GM23338 (cell line): ENCODE measurements around the gene MAFF. TPM values are rescaled to one million over a fixed set of nuclear protein-coding genes. Genes with fewer than 3 reads are reported as not detected.

ENCODE experiments used
- ATAC-seq: fragments of 200-7000 bp; cut with Tn5 transposase; 3 replicates; pipeline ENCODE4 v1.9.1; 2020
- DNase-seq: peaks from one replicate; pipeline ENCODE4 v3.0.0-alpha.2; 2015; ENCODE audit warnings: low spot score
- H2AFZ ChIP-seq: fragments of 200-600 bp; sonication (generic); 2 replicates; pipeline ENCODE4 v1.8.0; 2016; ENCODE audit warnings: antibody characterized with exemption, mild to moderate bottlenecking, moderate library complexity
- H3F3A ChIP-seq: fragments of 200-600 bp; sonication (generic); replicated peaks from 2 replicates; pipeline ENCODE4 v1.8.0; 2017; ENCODE audit warnings: antibody characterized with exemption, mixed run types, low read depth
- H3K27ac ChIP-seq: fragments of 200-600 bp; sonication (generic); 2 replicates; pipeline ENCODE4 v1.6.1; 2016; ENCODE audit warnings: low read depth
- H3K27me3 ChIP-seq: fragments of 200-600 bp; sonication (generic); 2 replicates; pipeline ENCODE4 v1.8.0; 2016; ENCODE audit warnings: mild to moderate bottlenecking, mixed run types, moderate library complexity; ENCODE audit not compliant: insufficient read depth
- H3K36me3 ChIP-seq: fragments of 200-600 bp; sonication (generic); 2 replicates; pipeline ENCODE4 v1.8.0; 2016; ENCODE audit warnings: mild to moderate bottlenecking; ENCODE audit not compliant: insufficient read depth
- H3K4me1 ChIP-seq: fragments of 200-600 bp; sonication (generic); 2 replicates; pipeline ENCODE4 v1.8.0; 2016; ENCODE audit warnings: mild to moderate bottlenecking, moderate library complexity; ENCODE audit not compliant: insufficient read depth
- H3K4me2 ChIP-seq: fragments of 200-600 bp; sonication (generic); 2 replicates; pipeline ENCODE4 v1.7.1; 2017; ENCODE audit warnings: mixed run types
- H3K4me3 ChIP-seq: fragments of 200-600 bp; sonication (generic); 2 replicates; pipeline ENCODE4 v1.6.1; 2016; ENCODE audit warnings: mixed run types
- H3K79me2 ChIP-seq: fragments of 200-600 bp; sonication (generic); replicated peaks from 2 replicates; pipeline ENCODE4 v1.8.0; 2017; ENCODE audit warnings: mild to moderate bottlenecking; ENCODE audit not compliant: insufficient read depth
- H3K9me2 ChIP-seq: fragments of 200-600 bp; sonication (generic); 2 replicates; pipeline ENCODE4 v1.8.0; 2017; ENCODE audit not compliant: insufficient read depth
- H4K20me1 ChIP-seq: fragments of 200-600 bp; sonication (generic); replicated peaks from 2 replicates; pipeline ENCODE4 v1.8.0; 2017; ENCODE audit warnings: mild to moderate bottlenecking; ENCODE audit not compliant: insufficient read depth
- H3K27ac Mint-ChIP-seq: 2 replicates; pipeline ENCODE4 v1.8.0; 2020; ENCODE audit warnings: inconsistent platforms, mild to moderate bottlenecking, moderate library complexity, mixed read lengths
- H3K27me3 Mint-ChIP-seq: 3 replicates; pipeline ENCODE4 v1.8.0; 2022; ENCODE audit warnings: low read depth, mild to moderate bottlenecking, moderate library complexity, mixed read lengths, inconsistent platforms; ENCODE audit not compliant: insufficient read depth, poor library complexity
- H3K36me3 Mint-ChIP-seq: 3 replicates; pipeline ENCODE4 v1.8.0; 2021; ENCODE audit warnings: low read depth, mild to moderate bottlenecking, inconsistent platforms, moderate library complexity, mixed read lengths
- H3K4me1 Mint-ChIP-seq: 3 replicates; pipeline ENCODE4 v1.8.0; 2020; ENCODE audit warnings: mild to moderate bottlenecking, inconsistent platforms, mixed read lengths
- H3K4me3 Mint-ChIP-seq: 3 replicates; pipeline ENCODE4 v1.8.0; 2021; ENCODE audit warnings: moderate library complexity, mild to moderate bottlenecking, inconsistent platforms, mixed read lengths
- H3K9me3 Mint-ChIP-seq: 3 replicates; pipeline ENCODE4 v1.8.0; 2020; ENCODE audit warnings: moderate library complexity, mild to moderate bottlenecking, inconsistent platforms, mixed read lengths
- CREB1 ChIP-seq: fragments of 250-450 bp; sonication (Bioruptor Pico); IDR thresholded peaks from 2 replicates; pipeline ENCODE4 v1.5.0; 2020; ENCODE audit warnings: low read depth, mild to moderate bottlenecking, moderate library complexity
- ETS1 ChIP-seq: IDR thresholded peaks from 2 replicates; pipeline ENCODE4 v1.6.1; 2016; ENCODE audit warnings: antibody characterized with exemption
- EZH2phosphoT487 ChIP-seq: fragments of 200-600 bp; sonication (generic); IDR thresholded peaks from one replicate; pipeline ENCODE4 v1.8.1; 2018; ENCODE audit warnings: antibody characterized with exemption; ENCODE audit not compliant: unreplicated experiment
- JUNB ChIP-seq: IDR thresholded peaks from one replicate; pipeline ENCODE4 v1.6.1; 2016; ENCODE audit warnings: antibody characterized with exemption; ENCODE audit not compliant: unreplicated experiment
- NANOG ChIP-seq: IDR thresholded peaks from 2 replicates; pipeline ENCODE4 v1.6.1; 2016; ENCODE audit warnings: antibody characterized with exemption, borderline replicate concordance
- STAT1 ChIP-seq: IDR thresholded peaks from one replicate; pipeline ENCODE4 v1.6.1; 2016; ENCODE audit warnings: antibody characterized with exemption; ENCODE audit not compliant: unreplicated experiment
- polyA plus RNA-seq: library from polyadenylated mRNA; unstranded; fragments of >200 nt; fragmentation: Nextera tagmentation; extraction: Ambion mirVana; gene quantifications from 2 replicates; pipeline ENCODE4 v1.2.1, GENCODE V29; 2016
- total RNA-seq: library from RNA; depleted of rRNA; stranded (reverse); fragments of >200 nt; shearing (Covaris generic); gene quantifications from 2 replicates; pipeline ENCODE4 v1.2.3, GENCODE V29; 2014

The MAFF gene
- total and polyA plus RNA-seq, 2 experiments from 2014 or later = 2.2 to 8.9 TPM

GRCh38 chr22:38218661-38219622 lies 17.1 kb downstream of the MAFF start:
- Mint-ChIP-seq H3K36me3 (peaks cover 5% of the 10 kb centered on the region), H3K4me1 (peaks cover 37% of the 10 kb centered on the region), H3K27ac (peak overlapping the region; percentile 90), H3K27me3 (peaks cover 28% of the 10 kb centered on the region), H3K9me3 (peaks cover 3% of the 10 kb centered on the region; the same call in 1 of the 3 replicates), H3K4me3 (no peak overlapping the region; the same call in 2 of the 3 replicates)
- TF ChIP-seq JUNB (no peak), CREB1 (CRISPR knock-in tag) (peak; percentile 32; the same call in 1 of the 2 replicates), NANOG (no peak)
- no peak overlapping the region for H3K4me3 ChIP-seq
- peaks cover 5% of the 10 kb centered on the region for H3K27me3 ChIP-seq
- H3K36me3 ChIP-seq = no peaks in the 10 kb centered on the region
- no peak overlapping the region for H2AFZ ChIP-seq
- H3K4me2 ChIP-seq = peak overlapping the region; percentile 17
- peaks cover 25% of the 10 kb centered on the region for H3K4me1 ChIP-seq
- no peaks in the 10 kb centered on the region for H4K20me1 ChIP-seq
- ATAC-seq = peak; percentile 61
- H3K79me2 ChIP-seq = no peaks in the 10 kb centered on the region
- 0 out of 2 replicates have a peak, but pooled peaks cover 19% of the 10 kb centered on the region for H3F3A ChIP-seq
- H3K27ac ChIP-seq = peak overlapping the region; percentile 97
- H3K9me2 ChIP-seq = no peaks in the 10 kb centered on the region
- DNase-seq = peak; percentile 91

- H3K27ac Mint-ChIP-seq = peak overlapping the region; percentile 71
- peaks cover 35% of the 10 kb centered on the region for H3K4me1 Mint-ChIP-seq
- H3K27me3 ChIP-seq = no peaks in the 10 kb centered on the region
- ATAC-seq = no peak
- H3K9me2 ChIP-seq = no peaks in the 10 kb centered on the region
- 0 out of 2 replicates have a peak, but pooled peaks cover 19% of the 10 kb centered on the region for H3F3A ChIP-seq
- H3K4me2 ChIP-seq = peak overlapping the region; percentile 17; the same call in 1 of the 2 replicates
- H3K36me3 ChIP-seq = no peaks in the 10 kb centered on the region
- no peak overlapping the region; the same call in 1 of the 2 replicates for H3K27ac ChIP-seq
- TF ChIP-seq STAT1 (no peak), EZH2phosphoT487 (no peak), NANOG (no peak)
- H3K79me2 ChIP-seq = no peaks in the 10 kb centered on the region
- no peak overlapping the region for H3K4me3 ChIP-seq
- H3K9me3 Mint-ChIP-seq = peaks cover 3% of the 10 kb centered on the region; the same call in 1 of the 3 replicates
- no peak for DNase-seq
- no peak overlapping the region for H2AFZ ChIP-seq
- H3K4me1 ChIP-seq = peaks cover 25% of the 10 kb centered on the region
- peaks cover 23% of the 10 kb centered on the region for H3K27me3 Mint-ChIP-seq
- peaks cover 5% of the 10 kb centered on the region for H3K36me3 Mint-ChIP-seq
- no peak overlapping the region; the same call in 2 of the 3 replicates for H3K4me3 Mint-ChIP-seq
- no peaks in the 10 kb centered on the region for H4K20me1 ChIP-seq
Measured at GRCh38 chr22:38219632-38220031, 17.8 kb downstream of the MAFF start.

GRCh38 chr22:38220163-38220562 lies 18.4 kb downstream of the MAFF start:
- Mint-ChIP-seq H3K4me1 (peaks cover 31% of the 10 kb centered on the region), H3K4me3 (no peak overlapping the region), H3K36me3 (peaks cover 6% of the 10 kb centered on the region), H3K9me3 (peaks cover 3% of the 10 kb centered on the region; the same call in 1 of the 3 replicates), H3K27ac (peak overlapping the region; percentile 62; the same call in 1 of the 2 replicates), H3K27me3 (peaks cover 22% of the 10 kb centered on the region)
- Histone ChIP-seq H3K36me3 (no peaks in the 10 kb centered on the region), H3K27me3 (no peaks in the 10 kb centered on the region), H4K20me1 (no peaks in the 10 kb centered on the region), H3K4me1 (peaks cover 21% of the 10 kb centered on the region), H3F3A (0 out of 2 replicates have a peak, but pooled peaks cover 17% of the 10 kb centered on the region), H2AFZ (no peak overlapping the region), H3K27ac (peak overlapping the region; percentile 66; the same call in 1 of the 2 replicates), H3K79me2 (no peaks in the 10 kb centered on the region), H3K9me2 (no peaks in the 10 kb centered on the region), H3K4me2 (no peak overlapping the region), H3K4me3 (no peak overlapping the region)
- ATAC-seq (no peak), DNase-seq (no peak)
- no peak for TF ChIP-seq ETS1
